Uterus (tissue), 4 donors: Measurements from ENCODE around the gene EIF2S2. TPM values are rescaled to one million over a fixed set of nuclear protein-coding genes. Genes with fewer than 3 reads are reported as not detected.

Source experiments
- DNase-seq, 2 donors: peaks; one replicate each; pipeline ENCODE4 v3.0.0-alpha.2; 2019 to 2020
- H3K27ac ChIP-seq, 2 donors: fragments of 200-600 bp; sonication (generic); 1 replicate in 1 of 2; 2 replicates in 1 of 2; pipeline ENCODE4 v1.5.1; 2016 to 2018
- H3K27me3 ChIP-seq, 2 donors: fragments of 200-600 bp; sonication (generic); one replicate each; pipeline ENCODE4 v1.5.1; 2018 to 2019; ENCODE audit warnings: control low read depth in 1 of 2
- H3K36me3 ChIP-seq, 2 donors: fragments of 200-600 bp; sonication (generic); one replicate each; pipeline ENCODE4 v1.5.1; 2019; ENCODE audit warnings: control low read depth in 1 of 2
- H3K4me1 ChIP-seq, 2 donors: fragments of 200-600 bp; sonication (generic); one replicate each; pipeline ENCODE4 v1.5.1; 2018 to 2019; ENCODE audit warnings: control low read depth in 1 of 2
- H3K4me3 ChIP-seq, 2 donors: fragments of 200-600 bp; sonication (generic); 1 replicate in 1 of 2; 2 replicates in 1 of 2; pipeline ENCODE4 v1.5.1; 2018 to 2019; ENCODE audit warnings: mild to moderate bottlenecking in 1 of 2
- H3K9me3 ChIP-seq, 2 donors: fragments of 200-600 bp; sonication (generic); one replicate each; pipeline ENCODE4 v1.5.1; 2019; ENCODE audit warnings: control low read depth in 1 of 2
- POLR2A ChIP-seq, 2 donors: fragments of 450-650 bp; IDR thresholded peaks; one replicate each; pipeline ENCODE4 v1.6.1; 2016; ENCODE audit warnings: antibody characterized with exemption in 2 of 2, mild to moderate bottlenecking in 1 of 2, moderate library complexity in 1 of 2
- intact Hi-C: fragments of 100-400 bp; cut with DNase I; formaldehyde crosslinking; loops from one replicate; pipeline ENCODE4 v1.15.1; 2023; ENCODE audit warnings: low total_unique reads
- microRNA-seq: library from miRNA; unstranded; fragments of <30 nt; microRNA quantifications from one replicate; pipeline ENCODE4, GENCODE V29; 2016; ENCODE audit warnings: borderline microRNAs expressed, borderline replicate concordance
- small RNA-seq: library from RNA; depleted of rRNA; stranded (forward); fragments of <200 nt; gene quantifications from one replicate; pipeline ENCODE3, GENCODE V24; 2016
- total RNA-seq, 4 donors: library from RNA; depleted of rRNA in 3 of 4; stranded (reverse); fragments of >200 nt in 3 of 4; gene quantifications; one replicate each; pipeline versions ENCODE4 v1.1.0 to v1.2.4, GENCODE V29; 2014 to 2023
- TF ChIP-seq, protein P1 (sequence below), 4 experiments: fragments of 200-600 bp in 2 of 4; fragments of 450-650 bp in 2 of 4; sonication (generic) in 2 of 4; IDR thresholded peaks; one replicate each; pipeline ENCODE4 v1.5.1; 2016 to 2019; ENCODE audit warnings: antibody characterized with exemption in 4 of 4, mild to moderate bottlenecking in 2 of 4, moderate library complexity in 1 of 4
- donor health status: DM: yes; HTN: yes; CAD: no.

EIF2S2 gene
- total RNA-seq, 4 donors from 2014 or later: 18.7 to 46.9 (median 37.6) TPM

DNA sequence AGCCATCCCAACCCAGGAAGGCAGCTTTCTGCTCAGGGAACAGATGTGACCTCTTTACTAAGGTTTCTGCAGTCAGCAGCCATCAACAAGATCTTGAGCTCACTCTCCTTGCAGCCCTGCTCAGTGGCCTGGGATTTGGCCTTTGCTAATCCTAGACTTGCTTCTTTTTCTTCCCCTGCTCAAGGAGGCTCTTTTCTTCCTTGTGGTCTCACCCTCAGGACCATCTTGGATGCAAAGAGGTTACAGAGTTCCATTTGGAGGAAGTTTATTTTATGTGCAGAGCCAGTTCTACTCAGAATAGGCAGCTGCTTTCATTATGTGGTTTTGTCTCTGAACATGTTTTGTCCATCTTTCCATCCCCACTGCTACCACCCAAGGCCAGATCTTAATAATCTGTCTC lies 69.0 kb downstream of the EIF2S2 start:
- H3K27me3 ChIP-seq: no peaks in the 10 kb centered on the region
- H3K4me3 ChIP-seq: no peak overlapping the region
- no peaks in the 10 kb centered on the region for H3K36me3 ChIP-seq
- no peaks in the 10 kb centered on the region for H3K9me3 ChIP-seq
- intact Hi-C loops: no loop called here
- peaks cover 5 to 9% of the 10 kb centered on the region in 2 donors for H3K4me1 ChIP-seq
- no peak overlapping the region for H3K27ac ChIP-seq
- no peak for TF ChIP-seq POLR2A (IDR thresholded peaks at IDR 0.05)
- TF ChIP-seq, protein P1, sequence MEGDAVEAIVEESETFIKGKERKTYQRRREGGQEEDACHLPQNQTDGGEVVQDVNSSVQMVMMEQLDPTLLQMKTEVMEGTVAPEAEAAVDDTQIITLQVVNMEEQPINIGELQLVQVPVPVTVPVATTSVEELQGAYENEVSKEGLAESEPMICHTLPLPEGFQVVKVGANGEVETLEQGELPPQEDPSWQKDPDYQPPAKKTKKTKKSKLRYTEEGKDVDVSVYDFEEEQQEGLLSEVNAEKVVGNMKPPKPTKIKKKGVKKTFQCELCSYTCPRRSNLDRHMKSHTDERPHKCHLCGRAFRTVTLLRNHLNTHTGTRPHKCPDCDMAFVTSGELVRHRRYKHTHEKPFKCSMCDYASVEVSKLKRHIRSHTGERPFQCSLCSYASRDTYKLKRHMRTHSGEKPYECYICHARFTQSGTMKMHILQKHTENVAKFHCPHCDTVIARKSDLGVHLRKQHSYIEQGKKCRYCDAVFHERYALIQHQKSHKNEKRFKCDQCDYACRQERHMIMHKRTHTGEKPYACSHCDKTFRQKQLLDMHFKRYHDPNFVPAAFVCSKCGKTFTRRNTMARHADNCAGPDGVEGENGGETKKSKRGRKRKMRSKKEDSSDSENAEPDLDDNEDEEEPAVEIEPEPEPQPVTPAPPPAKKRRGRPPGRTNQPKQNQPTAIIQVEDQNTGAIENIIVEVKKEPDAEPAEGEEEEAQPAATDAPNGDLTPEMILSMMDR (IDR thresholded peaks at IDR 0.05): no peak
- DNase-seq: no peak

DNA sequence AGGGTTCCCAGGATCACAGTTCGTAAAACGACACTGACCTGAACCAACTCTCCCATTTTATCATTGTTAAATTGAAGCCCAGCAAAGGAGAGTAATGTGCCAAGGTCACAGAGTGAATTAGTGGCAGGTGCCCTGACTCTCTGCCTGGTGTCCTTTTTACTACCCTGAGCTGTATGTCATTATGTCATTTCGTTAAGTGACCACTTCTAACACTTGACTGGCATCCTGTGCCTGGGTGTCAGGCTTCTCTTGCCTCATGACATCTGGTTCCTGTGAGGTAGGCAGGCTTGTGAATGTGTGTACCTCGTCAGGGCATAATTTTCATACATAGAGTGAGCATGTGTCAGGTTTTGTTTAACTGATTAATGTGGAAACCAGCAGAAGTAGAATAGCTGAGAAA lies 69.8 kb downstream of the EIF2S2 start:
- Histone ChIP-seq H3K9me3 (no peaks in the 10 kb centered on the region), H3K36me3 (no peaks in the 10 kb centered on the region), H3K4me3 (no peak overlapping the region), H3K27ac (no peak overlapping the region), H3K27me3 (no peaks in the 10 kb centered on the region), H3K4me1 (peaks cover 5 to 9% of the 10 kb centered on the region in 2 donors)
- no peak for TF ChIP-seq POLR2A (IDR thresholded peaks at IDR 0.05)
- TF ChIP-seq, protein P1 (IDR thresholded peaks at IDR 0.05): no peak
- no peak for DNase-seq
- intact Hi-C loops: no loop called here

DNA sequence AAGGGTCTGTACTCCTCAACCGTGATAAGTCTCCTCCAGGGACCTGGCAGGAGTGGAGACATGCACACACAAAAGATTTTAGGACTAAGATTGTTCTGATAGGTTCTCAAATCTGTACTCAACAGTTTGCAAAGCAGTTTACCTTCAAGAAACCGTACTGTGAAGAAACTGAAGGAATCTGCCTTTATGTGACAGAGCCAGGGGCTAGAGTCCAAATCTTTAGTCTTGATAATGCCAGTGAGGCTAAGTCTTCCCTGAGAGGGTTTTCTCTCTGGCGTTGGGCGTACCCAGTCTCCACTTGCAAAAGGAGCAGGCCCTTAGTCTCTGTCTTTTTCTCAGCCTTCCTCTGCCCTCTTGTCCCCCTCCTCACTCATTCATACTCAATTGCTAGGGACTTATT lies 70.8 kb downstream of the EIF2S2 start:
- Histone ChIP-seq H3K4me1 (peaks cover 5 to 9% of the 10 kb centered on the region in 2 donors), H3K27ac (no peak overlapping the region), H3K9me3 (no peaks in the 10 kb centered on the region), H3K36me3 (no peaks in the 10 kb centered on the region), H3K4me3 (no peak overlapping the region), H3K27me3 (no peaks in the 10 kb centered on the region)
- intact Hi-C loops: no loop called here
- no peak for DNase-seq
- TF ChIP-seq, protein P1 (IDR thresholded peaks at IDR 0.05): no peak
- no peak for TF ChIP-seq POLR2A (IDR thresholded peaks at IDR 0.05)

DNA sequence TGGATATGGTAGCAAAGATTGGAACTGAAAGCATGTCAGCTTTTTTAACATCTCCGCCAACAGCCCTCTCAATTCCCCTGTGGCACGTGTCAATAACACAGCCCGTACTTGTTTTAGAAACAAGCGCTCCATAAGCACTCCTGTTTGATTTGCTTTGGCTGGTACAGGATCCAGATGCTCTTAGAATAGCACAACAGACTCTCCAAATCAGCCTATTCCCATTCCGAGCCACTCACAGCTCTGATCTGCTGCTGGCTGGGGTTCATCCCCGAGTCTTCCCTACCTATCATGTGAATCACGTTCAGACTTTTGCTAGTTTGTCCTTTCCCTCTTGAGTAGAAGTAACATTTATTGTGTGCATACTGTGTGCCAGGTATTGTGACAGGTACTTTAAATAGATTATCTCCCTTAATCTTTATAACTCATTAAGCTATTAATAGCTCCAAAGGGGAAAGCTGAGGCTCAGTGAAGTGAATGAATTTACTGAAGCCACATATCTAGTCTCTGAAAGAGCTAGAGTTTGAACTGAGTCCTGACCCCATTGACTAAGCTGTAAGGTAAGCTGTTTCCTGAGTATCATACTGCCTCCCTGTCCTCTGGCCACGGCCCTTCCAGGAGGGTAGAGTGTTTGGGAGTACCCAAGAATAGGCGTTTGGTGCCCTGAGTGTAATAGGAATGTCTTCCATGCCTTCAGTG lies 71.6 kb downstream of the EIF2S2 start:
- no peak for DNase-seq
- TF ChIP-seq POLR2A (IDR thresholded peaks at IDR 0.05): no peak
- TF ChIP-seq, protein P1 (IDR thresholded peaks at IDR 0.05): no peak
- Histone ChIP-seq H3K27me3 (no peaks in the 10 kb centered on the region), H3K36me3 (no peaks in the 10 kb centered on the region), H3K4me3 (no peak overlapping the region), H3K27ac (no peak overlapping the region), H3K9me3 (no peaks in the 10 kb centered on the region), H3K4me1 (peaks cover 3 to 5% of the 10 kb centered on the region in 2 donors)
- intact Hi-C loops: no loop called here

Small RNAs within 50 kb of the gene (microRNA-seq; reads per million reads assigned to microRNA genes)
- gene MIR4755: not detected

Small RNAs within 50 kb of the gene (small RNA-seq; reads per million reads assigned to genes)
- gene MIR4755: not detected

Other genes starting within 250 kb of the EIF2S2 start
- 100 to 1,000 TPM in 1 of 4 donors, 10 to 100 TPM in 3; 23.2 to 101 (median 87.5) TPM for gene RALY, start 118.3 kb downstream of the EIF2S2 start, total RNA-seq
- not detected for gene ASIP, start 129.2 kb upstream of the EIF2S2 start, total RNA-seq
- 10 to 100 TPM; 53.8 to 82.7 (median 73.3) TPM for gene AHCY, start 191.1 kb upstream of the EIF2S2 start, total RNA-seq